Gastrocnemius medialis (tissue), 4 donors: ENCODE measurements around the gene SAMD8.

Experiments
- POLR2A ChIP-seq, 2 donors: fragments of 450-650 bp; IDR thresholded peaks; one replicate each; pipeline ENCODE4 v1.6.1; 2017; ENCODE audit warnings: antibody characterized with exemption in 2 of 2, mild to moderate bottlenecking in 2 of 2, moderate library complexity in 2 of 2
- TF ChIP-seq, protein P1 (sequence below), 5 experiments: fragments of 450-650 bp in 3 of 5; fragments of 200-600 bp in 2 of 5; sonication (generic) in 2 of 5; IDR thresholded peaks in 4 of 5; conservative IDR thresholded peaks in 1 of 5; 1 replicate in 4 of 5; 2 replicates in 1 of 5; pipeline ENCODE4 v1.5.1; 2016 to 2019; ENCODE audit warnings: antibody characterized with exemption in 5 of 5, mild to moderate bottlenecking in 3 of 5, moderate library complexity in 3 of 5

DNA sequence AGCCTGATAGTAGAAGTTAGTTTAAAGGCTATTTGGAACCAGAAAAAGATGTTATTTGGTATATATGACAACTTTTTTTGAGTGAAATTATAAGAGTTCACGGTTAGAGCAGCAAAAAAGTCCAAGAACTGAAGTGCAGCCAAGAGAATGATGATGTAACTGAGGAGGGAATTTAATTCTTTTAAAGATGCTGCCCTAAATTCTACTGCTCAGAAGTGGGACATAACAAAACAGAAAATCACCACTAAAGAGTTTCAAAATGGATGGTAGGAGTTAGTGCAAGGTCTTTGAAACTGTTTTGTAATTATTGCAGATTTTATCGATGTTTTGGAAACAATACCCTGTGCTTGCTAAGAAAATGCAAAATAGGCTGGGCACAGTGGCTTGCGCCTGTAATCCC, 6.5 kb downstream of the SAMD8 start:
- TF ChIP-seq, protein P1, sequence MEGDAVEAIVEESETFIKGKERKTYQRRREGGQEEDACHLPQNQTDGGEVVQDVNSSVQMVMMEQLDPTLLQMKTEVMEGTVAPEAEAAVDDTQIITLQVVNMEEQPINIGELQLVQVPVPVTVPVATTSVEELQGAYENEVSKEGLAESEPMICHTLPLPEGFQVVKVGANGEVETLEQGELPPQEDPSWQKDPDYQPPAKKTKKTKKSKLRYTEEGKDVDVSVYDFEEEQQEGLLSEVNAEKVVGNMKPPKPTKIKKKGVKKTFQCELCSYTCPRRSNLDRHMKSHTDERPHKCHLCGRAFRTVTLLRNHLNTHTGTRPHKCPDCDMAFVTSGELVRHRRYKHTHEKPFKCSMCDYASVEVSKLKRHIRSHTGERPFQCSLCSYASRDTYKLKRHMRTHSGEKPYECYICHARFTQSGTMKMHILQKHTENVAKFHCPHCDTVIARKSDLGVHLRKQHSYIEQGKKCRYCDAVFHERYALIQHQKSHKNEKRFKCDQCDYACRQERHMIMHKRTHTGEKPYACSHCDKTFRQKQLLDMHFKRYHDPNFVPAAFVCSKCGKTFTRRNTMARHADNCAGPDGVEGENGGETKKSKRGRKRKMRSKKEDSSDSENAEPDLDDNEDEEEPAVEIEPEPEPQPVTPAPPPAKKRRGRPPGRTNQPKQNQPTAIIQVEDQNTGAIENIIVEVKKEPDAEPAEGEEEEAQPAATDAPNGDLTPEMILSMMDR (IDR thresholded peaks at IDR 0.05 in 4 of 5, conservative IDR thresholded peaks at IDR 0.05 in 1 of 5), result no peak
- no peak for TF ChIP-seq POLR2A (IDR thresholded peaks at IDR 0.05)
